ENCODE results near the gene TNNT2. TPM values are rescaled to one million over a fixed set of nuclear protein-coding genes. Genes with fewer than 3 reads are reported as not detected.

Gene TNNT2
- polyA plus RNA-seq, 4 donors, result 0.78 to 86.7 (median 12.6) TPM

DNA sequence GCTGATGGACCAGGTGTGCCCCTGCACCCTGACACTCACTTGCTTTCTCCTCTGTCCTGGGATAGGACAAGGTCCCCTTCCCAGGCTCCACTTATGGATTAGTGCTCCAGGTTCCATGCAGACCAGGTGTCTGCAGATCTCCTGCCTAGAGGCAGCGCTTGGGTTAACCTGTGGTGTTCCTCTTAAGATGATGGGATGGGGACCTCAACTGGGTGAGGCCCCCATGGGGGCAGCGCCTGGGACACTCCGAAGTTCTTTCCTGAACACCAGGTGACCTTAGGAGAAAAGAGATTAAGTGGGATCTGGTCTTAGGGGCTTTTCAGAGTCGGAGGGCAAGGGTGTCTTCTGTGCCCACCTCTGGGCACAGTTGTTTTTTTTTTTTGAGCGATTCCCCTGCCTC, 21.2 kb downstream of the TNNT2 start:
- Histone ChIP-seq H3K4me1 (ENCODE audit: control insufficient read depth in 3 of 3, insufficient read depth in 2 of 3, low read depth in 1 of 3, low read length in 2 of 3) (no peaks in the 10 kb centered on the region), H3K27me3 (ENCODE audit: control insufficient read depth in 3 of 3, insufficient read depth in 3 of 3, low read length in 3 of 3) (peaks cover 0 to 7% (median 0%) of the 10 kb centered on the region in 3 donors), H3K27ac (ENCODE audit: low read depth in 1 of 3, low read length in 2 of 3) (no peak overlapping the region), H3K4me3 (ENCODE audit: low read depth in 1 of 3, low read length in 3 of 3) (no peak overlapping the region), H3K36me3 (ENCODE audit: control insufficient read depth in 3 of 3, insufficient read depth in 2 of 3, low read depth in 1 of 3, low read length in 3 of 3) (no peaks in the 10 kb centered on the region), H3K9me3 (ENCODE audit: control insufficient read depth in 2 of 2, insufficient read depth in 1 of 2, low read depth in 1 of 2, low read length in 1 of 2) (no peaks in the 10 kb centered on the region)
- DNase-seq (no peak), FAIRE-seq (no peak)
- 87 to 90% (median 89%) methylated on average over 5 of the region's 5 CpGs for WGBS, 3 donors

GRCh38 chr1:201355471-201355870, 22.0 kb downstream of the TNNT2 start:
- DNase-seq (no peak), FAIRE-seq (no peak)

DNA sequence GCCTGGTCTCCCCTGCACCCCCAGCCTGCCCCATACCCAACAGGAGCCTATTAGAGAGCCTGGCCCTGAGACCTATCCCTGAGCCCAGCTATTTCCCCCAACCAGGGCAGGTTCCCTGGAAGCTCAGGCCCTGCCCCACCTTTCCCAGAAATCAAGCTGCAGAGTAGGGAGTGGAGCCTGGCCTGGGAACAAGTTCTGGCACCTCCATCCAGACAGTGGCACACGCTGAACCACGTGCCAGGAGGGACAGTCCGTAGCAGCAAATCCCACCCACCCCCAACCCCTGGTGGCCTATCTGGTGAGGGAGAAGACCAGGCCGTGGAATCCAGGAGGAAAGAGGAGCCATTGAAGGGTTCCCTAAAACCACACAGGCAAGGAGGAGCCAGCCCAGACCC, 22.6 kb downstream of the TNNT2 start:
- DNase-seq (no peak), FAIRE-seq (no peak)
- Histone ChIP-seq H3K4me1 (ENCODE audit: control insufficient read depth in 3 of 3, insufficient read depth in 2 of 3, low read depth in 1 of 3, low read length in 2 of 3) (no peaks in the 10 kb centered on the region), H3K27ac (ENCODE audit: low read depth in 1 of 3, low read length in 2 of 3) (no peak overlapping the region), H3K9me3 (ENCODE audit: control insufficient read depth in 2 of 2, insufficient read depth in 1 of 2, low read depth in 1 of 2, low read length in 1 of 2) (no peaks in the 10 kb centered on the region), H3K4me3 (ENCODE audit: low read depth in 1 of 3, low read length in 3 of 3) (no peak overlapping the region), H3K36me3 (ENCODE audit: control insufficient read depth in 3 of 3, insufficient read depth in 2 of 3, low read depth in 1 of 3, low read length in 3 of 3) (no peaks in the 10 kb centered on the region), H3K27me3 (ENCODE audit: control insufficient read depth in 3 of 3, insufficient read depth in 3 of 3, low read length in 3 of 3) (peaks cover 0 to 7% (median 0%) of the 10 kb centered on the region in 3 donors)
- WGBS, 3 donors, result 48 to 55% (median 49%) methylated on average over 4 of the region's 4 CpGs

More at GRCh38 chr1:201355471-201355870, 22.0 kb downstream of the TNNT2 start:
- Histone ChIP-seq H3K4me1 (ENCODE audit: control insufficient read depth in 3 of 3, insufficient read depth in 2 of 3, low read depth in 1 of 3, low read length in 2 of 3) (no peaks in the 10 kb centered on the region), H3K9me3 (ENCODE audit: control insufficient read depth in 2 of 2, insufficient read depth in 1 of 2, low read depth in 1 of 2, low read length in 1 of 2) (no peaks in the 10 kb centered on the region), H3K27ac (ENCODE audit: low read depth in 1 of 3, low read length in 2 of 3) (no peak overlapping the region), H3K36me3 (ENCODE audit: control insufficient read depth in 3 of 3, insufficient read depth in 2 of 3, low read depth in 1 of 3, low read length in 3 of 3) (no peaks in the 10 kb centered on the region), H3K4me3 (ENCODE audit: low read depth in 1 of 3, low read length in 3 of 3) (no peak overlapping the region), H3K27me3 (ENCODE audit: control insufficient read depth in 3 of 3, insufficient read depth in 3 of 3, low read length in 3 of 3) (peaks cover 0 to 7% (median 0%) of the 10 kb centered on the region in 3 donors)
- 84 to 95% (median 86%) methylated on average over 7 of the region's 7 CpGs for WGBS, 3 donors

DNA sequence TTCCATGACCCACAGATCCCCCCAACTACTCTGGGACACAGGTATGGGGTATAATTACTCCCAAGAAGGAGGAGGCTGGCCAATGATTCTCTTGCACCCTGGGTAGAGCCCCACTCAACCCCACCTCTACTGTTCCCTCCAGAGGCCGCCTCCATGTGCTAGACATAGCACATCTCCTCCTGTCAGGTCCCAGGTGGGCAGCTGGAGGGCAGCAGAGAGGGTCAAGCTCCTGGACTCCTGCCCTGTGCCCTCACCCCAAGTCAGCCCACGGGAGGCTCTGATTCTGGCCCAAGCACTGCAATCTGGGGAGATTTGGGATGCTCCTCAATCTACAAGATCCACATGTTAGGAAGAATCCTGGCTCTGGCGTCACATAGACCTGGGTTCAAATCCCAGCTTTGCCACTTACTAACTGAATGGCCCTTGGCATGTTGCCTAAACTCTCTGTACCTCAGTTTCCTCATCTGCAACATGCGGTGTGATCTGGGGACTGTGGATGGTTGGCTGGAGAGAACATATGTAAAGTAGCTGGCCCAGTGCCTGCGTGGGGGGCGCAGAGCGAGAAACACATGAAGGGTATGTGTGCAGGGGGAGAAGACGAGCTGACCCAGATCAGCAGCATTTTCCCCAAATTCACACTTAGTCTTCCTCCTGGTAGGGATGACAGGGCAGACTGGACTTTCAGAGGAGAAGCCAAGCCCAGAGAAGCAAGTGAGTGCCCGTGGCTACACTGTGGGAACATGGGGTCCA, 23.2 kb downstream of the TNNT2 start:
- H3K36me3 ChIP-seq (ENCODE audit: control insufficient read depth in 3 of 3, insufficient read depth in 2 of 3, low read depth in 1 of 3, low read length in 3 of 3), result no peaks in the 10 kb centered on the region
- no peaks in the 10 kb centered on the region for H3K4me1 ChIP-seq (ENCODE audit: control insufficient read depth in 3 of 3, insufficient read depth in 2 of 3, low read depth in 1 of 3, low read length in 2 of 3)
- H3K27ac ChIP-seq (ENCODE audit: low read depth in 1 of 3, low read length in 2 of 3), result no peak overlapping the region
- H3K9me3 ChIP-seq (ENCODE audit: control insufficient read depth in 2 of 2, insufficient read depth in 1 of 2, low read depth in 1 of 2, low read length in 1 of 2), result no peaks in the 10 kb centered on the region
- 84 to 91% (median 90%) methylated on average over 9 of the region's 9 CpGs for WGBS, 3 donors
- FAIRE-seq (no peak), DNase-seq (no peak)
- H3K27me3 ChIP-seq (ENCODE audit: control insufficient read depth in 3 of 3, insufficient read depth in 3 of 3, low read length in 3 of 3), result peaks cover 0 to 7% (median 0%) of the 10 kb centered on the region in 3 donors
- no peak overlapping the region for H3K4me3 ChIP-seq (ENCODE audit: low read depth in 1 of 3, low read length in 3 of 3)

DNA sequence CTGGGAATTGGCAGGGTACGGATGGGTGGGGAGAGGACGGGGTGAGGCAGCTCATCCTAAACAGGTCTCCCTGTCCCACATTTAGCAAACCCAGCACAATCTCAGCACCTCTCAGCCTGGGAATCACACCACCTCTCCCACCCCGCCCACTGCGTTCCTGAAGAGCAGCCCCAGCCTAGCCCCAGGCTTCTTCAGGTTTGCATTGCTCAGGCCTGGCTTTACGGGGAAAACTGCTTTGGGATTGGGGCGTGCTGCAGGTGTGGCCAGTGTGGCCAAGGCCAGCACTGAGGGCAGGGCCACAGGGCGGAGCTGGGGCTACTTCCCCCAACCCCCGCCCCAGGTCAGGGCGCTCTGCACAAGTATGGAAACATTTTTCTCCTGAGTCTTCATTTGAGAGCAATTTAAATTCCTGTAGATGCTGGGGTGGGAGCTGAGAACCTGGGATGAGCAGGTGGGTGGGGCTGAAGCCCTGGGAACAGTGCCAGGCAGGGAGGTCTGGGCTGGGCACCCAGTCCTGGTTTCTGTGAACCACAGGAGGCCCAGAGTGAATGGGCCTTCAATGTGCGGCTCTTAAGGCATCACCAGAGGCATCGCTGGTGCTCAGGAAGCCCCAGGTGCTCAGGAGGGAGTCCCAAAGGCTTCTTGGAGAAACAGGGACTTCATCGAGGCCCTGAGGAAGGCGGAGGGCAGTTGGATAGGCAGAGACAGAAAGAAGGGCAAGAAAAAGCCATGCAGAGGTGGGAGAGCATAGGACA, 24.1 kb downstream of the TNNT2 start:
- H3K9me3 ChIP-seq (ENCODE audit: control insufficient read depth in 2 of 2, insufficient read depth in 1 of 2, low read depth in 1 of 2, low read length in 1 of 2), result no peaks in the 10 kb centered on the region
- H3K4me3 ChIP-seq (ENCODE audit: low read depth in 1 of 3, low read length in 3 of 3), result no peak overlapping the region
- no peak for FAIRE-seq
- no peak for DNase-seq
- peaks cover 0 to 7% (median 0%) of the 10 kb centered on the region in 3 donors for H3K27me3 ChIP-seq (ENCODE audit: control insufficient read depth in 3 of 3, insufficient read depth in 3 of 3, low read length in 3 of 3)
- 62 to 77% (median 75%) methylated on average over 13 of the region's 13 CpGs for whole genome bisulfite sequencing, 3 donors
- no peaks in the 10 kb centered on the region for H3K36me3 ChIP-seq (ENCODE audit: control insufficient read depth in 3 of 3, insufficient read depth in 2 of 3, low read depth in 1 of 3, low read length in 3 of 3)
- no peaks in the 10 kb centered on the region for H3K4me1 ChIP-seq (ENCODE audit: control insufficient read depth in 3 of 3, insufficient read depth in 2 of 3, low read depth in 1 of 3, low read length in 2 of 3)
- H3K27ac ChIP-seq (ENCODE audit: low read depth in 1 of 3, low read length in 2 of 3), result no peak overlapping the region

GRCh38 chr1:201351617-201352016, 25.9 kb downstream of the TNNT2 start:
- no peaks in the 10 kb centered on the region for H3K9me3 ChIP-seq (ENCODE audit: control insufficient read depth in 2 of 2, insufficient read depth in 1 of 2, low read depth in 1 of 2, low read length in 1 of 2)
- no peak overlapping the region for H3K27ac ChIP-seq (ENCODE audit: low read depth in 1 of 3, low read length in 2 of 3)
- no peaks in the 10 kb centered on the region for H3K4me1 ChIP-seq (ENCODE audit: control insufficient read depth in 3 of 3, insufficient read depth in 2 of 3, low read depth in 1 of 3, low read length in 2 of 3)
- peaks cover 0 to 10% (median 0%) of the 10 kb centered on the region in 3 donors for H3K27me3 ChIP-seq (ENCODE audit: control insufficient read depth in 3 of 3, insufficient read depth in 3 of 3, low read length in 3 of 3)
- H3K4me3 ChIP-seq (ENCODE audit: low read depth in 1 of 3, low read length in 3 of 3), result no peak overlapping the region
- no peak for FAIRE-seq
- DNase-seq, result no peak
- no peaks in the 10 kb centered on the region for H3K36me3 ChIP-seq (ENCODE audit: control insufficient read depth in 3 of 3, insufficient read depth in 2 of 3, low read depth in 1 of 3, low read length in 3 of 3)

- Histone ChIP-seq H3K4me3 (ENCODE audit: low read depth in 1 of 3, low read length in 3 of 3) (no peak overlapping the region), H3K9me3 (ENCODE audit: control insufficient read depth in 2 of 2, insufficient read depth in 1 of 2, low read depth in 1 of 2, low read length in 1 of 2) (no peaks in the 10 kb centered on the region), H3K27me3 (ENCODE audit: control insufficient read depth in 3 of 3, insufficient read depth in 3 of 3, low read length in 3 of 3) (peaks cover 0 to 6% (median 0%) of the 10 kb centered on the region in 3 donors), H3K36me3 (ENCODE audit: control insufficient read depth in 3 of 3, insufficient read depth in 2 of 3, low read depth in 1 of 3, low read length in 3 of 3) (no peaks in the 10 kb centered on the region), H3K4me1 (ENCODE audit: control insufficient read depth in 3 of 3, insufficient read depth in 2 of 3, low read depth in 1 of 3, low read length in 2 of 3) (no peaks in the 10 kb centered on the region), H3K27ac (ENCODE audit: low read depth in 1 of 3, low read length in 2 of 3) (no peak overlapping the region)
- FAIRE-seq, result no peak
- no peak for DNase-seq
- 74 to 83% (median 82%) methylated on average over 6 to 7 of the region's 7 CpGs for WGBS, 3 donors
Observed at GRCh38 chr1:201350884-201351283, 26.6 kb downstream of the TNNT2 start.

DNA sequence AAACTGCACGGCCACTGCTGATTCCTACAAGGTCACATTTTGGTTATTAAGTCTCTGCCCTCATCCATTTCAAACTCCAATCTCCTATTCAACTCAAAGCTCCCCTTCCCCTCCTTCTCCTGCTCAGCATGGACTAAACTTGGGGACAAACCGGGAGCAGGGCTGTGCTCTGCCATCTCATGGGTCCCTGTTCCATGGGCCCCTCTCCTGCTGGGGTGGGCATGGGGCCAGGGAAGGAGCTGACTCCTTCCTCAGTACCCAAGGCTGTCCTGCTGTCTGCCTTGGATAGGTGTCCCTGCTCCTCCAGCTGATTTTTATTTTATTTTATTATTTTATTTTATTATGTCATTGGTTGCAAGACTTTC, 27.1 kb downstream of the TNNT2 start:
- H3K27ac ChIP-seq (ENCODE audit: low read depth in 1 of 3, low read length in 2 of 3), result no peak overlapping the region
- H3K4me1 ChIP-seq (ENCODE audit: control insufficient read depth in 3 of 3, insufficient read depth in 2 of 3, low read depth in 1 of 3, low read length in 2 of 3), result no peaks in the 10 kb centered on the region
- no peaks in the 10 kb centered on the region for H3K36me3 ChIP-seq (ENCODE audit: control insufficient read depth in 3 of 3, insufficient read depth in 2 of 3, low read depth in 1 of 3, low read length in 3 of 3)
- 49 to 71% (median 53%) methylated on average over 2 of the region's 2 CpGs for WGBS, 3 donors
- peaks cover 0 to 6% (median 0%) of the 10 kb centered on the region in 3 donors for H3K27me3 ChIP-seq (ENCODE audit: control insufficient read depth in 3 of 3, insufficient read depth in 3 of 3, low read length in 3 of 3)
- H3K4me3 ChIP-seq (ENCODE audit: low read depth in 1 of 3, low read length in 3 of 3), result no peak overlapping the region
- no peak for FAIRE-seq
- DNase-seq, result no peak
- H3K9me3 ChIP-seq (ENCODE audit: control insufficient read depth in 2 of 2, insufficient read depth in 1 of 2, low read depth in 1 of 2, low read length in 1 of 2), result no peaks in the 10 kb centered on the region

Measured in small intestine (tissue), 7 donors.